GM19193 (cell line): ENCODE results near the gene SUN1.

Experiments
- POLR2A ChIP-seq: IDR thresholded peaks from 4 replicates; pipeline ENCODE4 v1.6.1; 2011; ENCODE audit not compliant: insufficient read depth, insufficient read length; ENCODE audit errors: extremely low read depth

SUN1 gene

DNA sequence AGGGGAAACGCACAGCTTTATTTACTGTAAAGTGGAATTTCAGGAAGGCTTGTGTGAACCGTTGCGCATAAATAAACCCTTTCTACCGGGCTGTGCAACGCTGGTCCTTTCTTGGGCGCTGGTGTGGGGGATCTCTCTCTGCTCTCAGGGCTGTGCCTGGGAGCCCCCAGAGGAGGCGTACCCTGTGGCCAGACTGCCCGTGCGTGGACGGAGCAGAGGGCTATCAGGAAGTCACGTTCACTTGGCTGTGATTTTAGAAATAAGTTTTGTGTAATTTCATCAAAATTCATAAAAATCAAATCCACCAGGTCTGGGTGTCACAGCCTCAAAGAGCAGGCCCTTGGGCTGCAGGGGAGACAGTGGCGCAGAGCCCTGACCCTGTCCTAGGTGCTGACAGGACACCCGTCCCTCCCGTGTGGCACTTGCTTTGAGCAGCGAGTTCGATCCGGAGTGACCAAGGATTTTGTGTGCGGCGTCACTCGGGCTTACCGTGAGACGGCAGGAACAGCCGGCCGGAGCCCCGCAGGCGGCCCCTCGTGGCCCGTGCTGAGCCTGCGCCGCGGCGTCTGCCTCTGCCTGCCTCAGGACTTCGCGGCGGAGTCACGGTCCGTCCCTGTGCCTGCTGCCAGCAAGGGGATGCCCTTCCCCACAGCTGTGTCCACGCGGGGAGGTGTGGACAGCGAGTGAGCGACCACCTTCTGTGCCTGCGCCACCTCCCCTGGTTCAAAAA lies 64.2 kb downstream of the SUN1 start:
- TF ChIP-seq POLR2A = no peak

DNA sequence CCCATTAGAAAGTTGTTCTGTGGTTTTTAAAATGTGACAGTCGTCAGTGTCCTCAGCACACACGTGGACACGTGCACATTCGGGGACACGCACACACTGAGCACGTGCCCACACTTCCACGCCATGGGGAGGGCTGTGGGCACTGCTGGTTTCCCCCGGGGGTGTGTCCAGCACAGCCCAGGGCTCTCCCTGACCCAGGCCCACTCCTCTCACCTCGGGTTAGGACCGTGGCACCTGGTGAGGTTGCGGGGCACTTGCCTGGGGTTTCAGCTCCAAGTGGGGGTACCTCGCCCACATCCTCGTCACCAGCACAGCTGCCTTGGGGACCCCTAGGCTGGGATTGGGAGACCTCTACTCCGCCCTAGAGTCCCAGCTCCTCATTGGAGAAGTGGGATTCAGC lies 64.8 kb downstream of the SUN1 start:
- no peak for TF ChIP-seq POLR2A

DNA sequence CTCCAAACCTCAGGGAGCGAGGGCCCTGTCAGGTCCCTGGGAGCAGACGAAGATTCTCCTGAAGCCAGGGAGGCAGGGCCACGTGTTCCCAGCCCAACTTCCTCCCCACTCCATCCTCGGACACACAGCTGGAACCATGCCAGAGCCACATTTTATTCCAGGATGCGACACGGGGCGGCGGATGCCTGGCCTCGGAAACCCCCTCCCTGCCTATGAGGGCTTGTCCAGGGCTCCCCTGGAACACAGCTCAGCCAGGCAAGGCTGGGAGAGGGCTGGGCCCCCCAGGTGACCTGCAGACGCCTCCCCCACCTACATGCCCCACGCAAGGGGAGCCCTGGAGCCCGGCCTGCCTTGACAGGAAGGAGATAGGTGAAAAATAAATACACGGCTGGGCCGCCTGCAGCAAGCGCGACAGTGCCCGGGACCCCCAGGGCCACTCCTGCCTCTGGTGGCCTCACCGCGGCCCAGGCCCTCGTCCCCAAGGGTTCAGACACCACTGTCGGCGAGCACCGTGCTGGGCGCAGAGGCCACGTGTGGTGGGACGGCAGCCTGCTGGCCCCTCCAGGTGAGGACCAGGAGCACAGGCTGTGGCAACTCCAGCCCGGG lies 65.6 kb downstream of the SUN1 start:
- TF ChIP-seq POLR2A = no peak

DNA sequence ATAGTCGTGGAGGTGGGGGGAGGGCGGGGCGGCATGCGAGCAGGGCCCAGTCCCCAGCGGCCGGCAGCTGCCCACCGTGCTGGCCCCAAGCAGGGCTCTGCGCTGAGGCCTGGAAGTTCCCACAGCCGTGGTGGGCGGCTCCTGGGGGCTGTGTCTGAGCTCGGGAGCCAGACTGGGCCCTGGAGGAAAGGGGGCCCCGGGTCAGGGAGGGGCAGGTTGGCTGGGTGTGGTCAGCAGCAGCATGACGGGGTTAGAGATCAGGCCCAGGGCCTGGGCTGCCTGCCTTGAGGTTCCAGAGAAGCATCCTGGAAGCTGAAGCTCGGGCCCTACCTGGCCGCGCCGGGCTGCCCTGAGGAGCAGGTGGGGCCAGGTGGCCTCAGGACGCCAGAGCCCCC lies 66.2 kb downstream of the SUN1 start:
- TF ChIP-seq POLR2A = peak; percentile 18

DNA sequence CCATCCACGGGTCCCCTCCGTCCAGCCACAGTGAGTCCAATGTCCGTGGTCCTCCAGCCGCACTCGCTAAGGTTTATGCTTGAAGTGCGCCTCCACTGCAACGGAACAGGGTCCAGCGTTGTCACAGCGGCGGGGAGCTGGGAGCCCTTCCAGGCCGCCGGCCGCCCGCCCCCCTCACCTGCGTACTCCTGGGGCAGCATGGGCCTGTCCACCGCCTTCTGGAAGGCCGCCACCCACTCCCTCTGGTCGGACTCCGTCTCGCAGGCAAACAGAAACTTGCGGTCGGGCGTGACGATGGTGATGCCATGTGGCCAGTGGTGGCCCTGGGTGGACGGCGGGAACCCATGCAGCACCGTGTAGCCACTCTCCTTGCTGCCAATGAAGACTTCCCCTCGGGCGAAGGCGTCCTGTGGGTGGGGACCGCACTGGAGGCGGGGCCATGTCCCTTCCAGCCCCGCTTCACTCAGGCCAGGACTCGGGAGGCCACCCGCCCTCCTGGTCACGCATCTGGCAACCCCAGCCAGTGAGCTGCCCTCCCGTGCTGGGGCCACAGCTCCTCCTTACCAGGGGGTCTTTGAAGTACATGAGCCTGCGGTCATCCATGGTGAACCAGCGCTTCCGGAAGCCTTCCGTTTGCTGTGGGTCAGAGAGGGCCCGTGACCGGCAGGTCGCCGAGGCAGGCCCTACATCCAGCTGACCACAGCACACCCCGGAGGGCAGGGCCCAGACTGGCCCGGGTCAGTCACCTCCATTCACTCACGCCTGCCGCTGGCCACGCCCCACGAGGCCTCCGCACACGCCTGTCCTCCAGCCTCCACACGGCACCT lies 66.8 kb downstream of the SUN1 start:
- TF ChIP-seq POLR2A = no peak

DNA sequence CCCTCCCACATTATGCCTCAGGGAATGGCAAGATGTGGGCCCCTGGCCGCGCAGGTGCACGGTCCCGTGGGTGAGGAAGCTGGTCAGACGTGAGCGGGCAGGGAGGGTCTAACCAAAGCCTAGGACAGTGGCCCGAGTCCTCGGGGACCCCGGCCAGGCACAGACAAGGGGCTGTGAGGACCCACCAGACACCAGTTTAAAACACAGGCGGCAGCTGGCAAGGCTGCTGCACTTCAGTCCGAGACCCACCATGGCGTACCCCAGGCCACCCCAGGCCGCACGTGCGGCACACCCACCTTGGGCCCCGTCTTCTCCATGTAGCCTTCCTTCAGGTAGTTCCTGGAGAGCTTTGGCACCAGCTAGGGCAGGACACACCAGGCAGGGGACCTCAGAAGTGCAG lies 67.5 kb downstream of the SUN1 start:
- TF ChIP-seq POLR2A = no peak

DNA sequence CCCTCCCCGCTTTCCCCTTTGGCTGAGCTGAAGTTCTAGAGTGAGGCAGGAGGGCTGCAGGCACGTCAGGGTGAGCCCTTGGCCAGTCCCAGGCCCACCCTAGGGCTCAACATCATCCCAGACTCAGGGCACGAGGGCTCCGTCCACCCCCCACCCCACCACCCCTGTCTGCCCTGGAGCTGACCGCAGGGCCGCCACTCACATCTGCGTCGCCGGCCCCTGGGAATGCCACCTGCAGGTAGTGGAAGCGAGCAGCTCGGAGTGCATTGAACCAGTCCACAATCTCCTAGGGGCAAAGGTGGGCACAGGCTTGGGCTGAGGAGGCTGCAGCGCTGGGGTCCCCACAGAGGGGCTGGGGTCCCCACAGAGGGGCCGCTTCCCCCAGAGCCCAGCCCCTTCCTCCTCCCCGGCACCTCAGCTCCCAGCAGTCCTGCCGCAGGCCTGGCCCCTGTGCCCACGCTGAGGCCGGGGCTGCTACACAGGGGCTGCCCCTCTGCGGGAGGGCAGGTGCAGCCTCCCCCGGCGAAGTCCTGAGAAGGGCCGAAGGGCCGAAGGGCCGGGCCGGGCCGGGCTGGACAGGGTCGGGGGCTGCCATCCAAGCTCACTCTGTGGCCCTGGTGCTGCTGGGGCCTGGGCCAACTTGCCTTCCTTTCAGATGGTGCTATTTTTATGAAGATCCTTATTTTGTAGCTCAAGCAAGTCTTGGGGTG lies 68.2 kb downstream of the SUN1 start:
- TF ChIP-seq POLR2A = no peak

DNA sequence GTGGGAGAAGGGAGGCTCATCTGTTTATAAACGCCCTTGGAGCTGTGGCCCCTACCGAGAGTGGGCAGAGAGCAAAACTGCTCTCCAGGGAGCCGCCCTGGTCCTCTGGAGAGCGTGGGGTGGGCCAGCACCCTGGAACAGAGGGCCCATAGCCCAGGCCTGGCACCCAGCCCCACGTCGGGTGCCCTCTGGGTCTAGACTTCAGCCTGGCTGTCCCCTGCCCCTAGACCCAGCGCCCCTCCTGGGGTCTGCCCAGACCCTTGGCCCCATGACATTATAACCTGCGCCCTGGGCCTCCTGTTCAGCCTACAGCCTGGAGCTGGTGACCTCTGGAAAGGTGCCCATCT lies 68.7 kb downstream of the SUN1 start:
- no peak for TF ChIP-seq POLR2A

DNA sequence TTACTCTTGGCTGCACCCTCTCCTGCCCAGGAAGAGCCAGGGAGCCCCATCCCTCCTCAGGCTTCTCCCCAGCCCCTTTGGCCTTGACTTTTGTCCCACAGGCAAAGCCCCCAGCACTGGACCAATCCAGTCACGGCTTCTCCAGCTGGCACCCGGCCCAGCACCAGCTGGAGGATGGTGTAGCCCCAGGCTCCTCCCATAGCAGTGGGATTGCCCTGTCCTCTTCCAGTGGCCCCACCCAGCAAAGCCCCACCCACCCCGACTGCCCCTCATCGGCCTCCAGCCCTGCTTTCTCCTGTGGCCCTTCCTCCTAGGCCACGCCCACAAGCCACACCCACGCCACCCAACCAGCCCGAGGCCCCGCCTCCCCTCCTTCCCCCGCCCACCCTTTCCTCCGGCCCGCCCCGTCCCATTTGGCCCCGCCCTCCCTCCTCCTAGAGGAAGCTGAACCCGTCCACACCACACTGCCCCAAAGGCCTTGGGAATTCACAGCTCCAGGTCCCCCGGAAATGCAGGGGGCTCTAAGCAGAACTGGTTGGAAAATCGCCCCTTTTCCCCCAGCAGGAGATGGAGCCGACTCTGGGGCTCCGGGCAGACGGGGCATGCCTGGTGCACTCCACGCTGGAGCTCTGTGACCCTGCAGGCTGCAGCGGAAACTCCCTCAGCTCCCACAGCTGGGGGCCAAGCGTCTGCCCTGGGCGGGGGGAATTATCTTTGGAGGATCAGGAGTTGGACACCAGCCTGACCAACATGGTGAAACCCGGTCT lies 69.3 kb downstream of the SUN1 start:
- no peak for TF ChIP-seq POLR2A

DNA sequence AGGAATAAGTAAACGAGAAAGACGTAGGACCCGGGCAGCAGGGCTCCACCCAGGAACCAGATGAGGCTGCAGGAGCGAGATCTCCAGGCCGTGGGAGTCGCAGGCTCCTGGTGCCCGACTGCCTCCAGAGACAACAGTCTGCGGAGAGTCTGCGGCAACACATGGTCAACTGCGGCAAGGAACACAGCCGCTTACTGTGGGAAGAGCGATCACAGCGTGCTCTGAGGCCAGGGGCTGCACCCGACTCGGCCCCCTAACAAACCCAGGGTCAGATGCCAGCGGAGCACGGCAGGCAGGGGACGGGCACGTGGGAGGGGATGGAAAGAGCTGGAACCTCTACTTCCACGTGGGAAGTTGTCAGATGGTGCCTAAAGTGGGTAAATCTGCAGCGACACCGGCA lies 70.7 kb downstream of the SUN1 start:
- no peak for TF ChIP-seq POLR2A

DNA sequence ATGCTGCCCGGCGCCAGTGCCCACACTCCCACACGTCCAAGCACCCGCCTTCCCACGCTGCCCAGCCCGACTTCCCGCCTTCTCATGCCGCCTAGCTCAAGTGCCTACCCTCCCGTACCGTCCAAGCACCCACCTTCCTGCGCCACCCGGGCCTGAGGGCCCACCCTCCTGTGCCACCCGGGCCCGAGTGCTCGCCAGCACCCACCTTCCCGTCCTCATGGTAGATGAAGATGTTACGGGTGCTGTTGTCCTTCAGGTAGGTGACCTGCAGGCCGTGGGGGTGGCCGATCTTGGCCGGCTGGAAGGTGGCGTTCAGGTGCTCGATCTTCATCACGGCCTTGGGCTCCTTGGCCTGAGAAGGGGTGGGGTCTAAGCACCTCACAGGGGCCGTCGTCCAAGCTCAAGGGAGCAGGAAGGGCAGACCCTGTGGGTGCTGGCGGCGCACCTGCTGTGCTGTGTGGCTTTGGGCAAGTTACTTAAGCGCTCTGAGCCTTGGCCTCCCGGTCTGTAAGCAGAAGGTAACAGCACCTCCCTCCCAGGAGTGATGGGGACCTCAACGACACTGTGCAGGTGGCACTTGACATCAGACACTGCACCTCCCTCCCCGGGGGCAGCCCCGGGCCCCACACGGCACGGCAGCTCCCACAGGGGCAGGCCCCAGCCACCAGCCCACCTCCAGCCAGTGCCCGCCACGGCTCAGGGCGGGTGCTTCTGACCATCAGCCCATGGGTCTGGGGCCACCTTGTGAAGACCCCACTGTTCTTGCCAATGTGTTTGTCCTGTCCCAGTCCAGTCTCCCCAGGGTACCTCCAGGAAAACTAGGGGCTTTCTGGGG lies 71.9 kb downstream of the SUN1 start:
- no peak for TF ChIP-seq POLR2A

DNA sequence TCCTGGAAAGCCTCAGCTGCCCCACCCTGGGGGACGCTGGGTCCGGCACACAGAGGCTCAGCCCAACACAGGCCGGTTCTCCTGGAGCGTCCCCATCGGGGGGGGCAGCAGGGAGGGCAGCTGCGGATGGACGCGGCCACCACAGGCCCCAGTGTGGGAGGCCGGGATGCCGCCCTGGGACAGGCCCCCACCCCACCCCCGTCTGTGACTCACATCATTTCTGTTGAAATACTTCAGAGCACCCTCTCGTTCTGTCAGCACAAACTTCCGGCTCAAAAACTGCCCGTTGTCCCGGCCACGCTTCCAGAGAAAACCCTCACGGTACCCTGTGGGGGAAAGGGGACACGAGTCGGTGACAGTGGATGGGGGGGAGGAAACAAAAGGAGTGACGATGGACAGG lies 72.6 kb downstream of the SUN1 start:
- no peak for TF ChIP-seq POLR2A

DNA sequence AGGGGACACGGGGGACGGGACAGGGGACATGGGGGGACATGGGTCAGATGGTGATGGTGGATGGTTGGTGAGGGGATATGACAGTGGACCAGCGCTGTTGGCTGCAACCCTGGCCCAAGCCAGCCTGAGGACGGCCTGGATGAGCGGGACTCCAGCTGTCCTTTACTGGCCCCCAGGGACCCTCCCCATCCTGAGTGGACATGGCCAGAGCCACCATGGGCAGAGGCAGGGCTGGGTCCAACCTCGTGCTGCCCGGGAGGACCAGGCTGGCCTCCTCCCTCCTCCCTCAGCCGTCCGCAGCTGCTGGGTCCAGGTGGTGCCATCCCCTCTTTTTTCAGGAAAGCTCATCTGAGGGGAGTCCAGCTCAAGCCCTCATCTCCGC lies 74.5 kb downstream of the SUN1 start:
- TF ChIP-seq POLR2A = no peak
